ENCODE data around the gene WSCD2. TPM values are rescaled to one million over a fixed set of nuclear protein-coding genes. Genes with fewer than 3 reads are reported as not detected.

The WSCD2 gene
- total RNA-seq, 2 experiments from 2014 or later, result not detected

DNA sequence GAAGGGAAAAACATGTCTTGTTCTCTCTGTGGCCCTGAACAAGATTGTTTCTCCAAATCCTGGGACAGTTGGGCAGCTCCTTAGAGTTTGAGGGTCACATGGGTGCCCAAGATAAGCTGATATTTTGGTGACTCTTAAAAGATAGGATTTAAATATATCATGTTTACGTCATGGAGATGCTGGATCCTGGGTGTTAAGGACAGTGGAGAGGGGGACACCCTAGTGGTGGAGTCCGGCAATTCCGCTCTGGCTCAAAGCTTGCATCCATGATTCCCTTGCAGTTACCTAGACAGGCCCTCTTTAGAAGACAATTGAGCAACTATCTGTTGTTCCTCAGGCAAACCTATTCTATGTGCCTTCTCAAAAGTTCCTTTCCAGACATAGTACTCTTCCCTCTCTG, 108.2 kb downstream of the WSCD2 start:
- no peak overlapping the region for H2AFZ ChIP-seq (ENCODE audit: low read length)
- no peak overlapping the region for H3K4me2 ChIP-seq (ENCODE audit: low read length)
- no TSS peak for BruUV-seq (replicated peaks)
- no peaks in the 10 kb centered on the region for H3K9me2 ChIP-seq (ENCODE audit: insufficient read depth, low read length)
- H3K79me2 ChIP-seq (ENCODE audit: insufficient read depth, low read depth, low read length), result no peaks in the 10 kb centered on the region
- H4K20me1 ChIP-seq (ENCODE audit: insufficient read depth, low read length), result no peaks in the 10 kb centered on the region
- TF ChIP-seq, protein P1, sequence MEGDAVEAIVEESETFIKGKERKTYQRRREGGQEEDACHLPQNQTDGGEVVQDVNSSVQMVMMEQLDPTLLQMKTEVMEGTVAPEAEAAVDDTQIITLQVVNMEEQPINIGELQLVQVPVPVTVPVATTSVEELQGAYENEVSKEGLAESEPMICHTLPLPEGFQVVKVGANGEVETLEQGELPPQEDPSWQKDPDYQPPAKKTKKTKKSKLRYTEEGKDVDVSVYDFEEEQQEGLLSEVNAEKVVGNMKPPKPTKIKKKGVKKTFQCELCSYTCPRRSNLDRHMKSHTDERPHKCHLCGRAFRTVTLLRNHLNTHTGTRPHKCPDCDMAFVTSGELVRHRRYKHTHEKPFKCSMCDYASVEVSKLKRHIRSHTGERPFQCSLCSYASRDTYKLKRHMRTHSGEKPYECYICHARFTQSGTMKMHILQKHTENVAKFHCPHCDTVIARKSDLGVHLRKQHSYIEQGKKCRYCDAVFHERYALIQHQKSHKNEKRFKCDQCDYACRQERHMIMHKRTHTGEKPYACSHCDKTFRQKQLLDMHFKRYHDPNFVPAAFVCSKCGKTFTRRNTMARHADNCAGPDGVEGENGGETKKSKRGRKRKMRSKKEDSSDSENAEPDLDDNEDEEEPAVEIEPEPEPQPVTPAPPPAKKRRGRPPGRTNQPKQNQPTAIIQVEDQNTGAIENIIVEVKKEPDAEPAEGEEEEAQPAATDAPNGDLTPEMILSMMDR (conservative IDR thresholded peaks at IDR 0.05; ENCODE audit: low read length), result peak; percentile 43; the same call in 1 of the 2 replicates
- no peak for TF ChIP-seq EZH2phosphoT487 (IDR thresholded peaks at IDR 0.05; ENCODE audit: borderline replicate concordance, low read depth, low read length)
- H3K4me3 ChIP-seq (ENCODE audit: low read depth, low read length, poor library complexity, severe bottlenecking), result no peak overlapping the region
- CTCF ChIA-PET (ENCODE audit: unreplicated experiment), result no interaction called here
- H3K9me3 ChIP-seq (ENCODE audit: low read length), result no peaks in the 10 kb centered on the region
- no peaks in the 10 kb centered on the region for H3K36me3 ChIP-seq (ENCODE audit: insufficient read depth, low read length)
- H3K4me1 ChIP-seq (ENCODE audit: insufficient read depth, low read length, poor library complexity, severe bottlenecking), result no peaks in the 10 kb centered on the region
- DNase-seq (ENCODE audit: low spot score), result no peak
- POLR2A ChIA-PET, result no interaction called here
- no peak overlapping the region for H3K27ac ChIP-seq (ENCODE audit: low read depth, low read length, poor library complexity, severe bottlenecking)
- intact Hi-C loops (cut with micrococcal nuclease; ENCODE audit: unreplicated experiment), result no loop called here

DNA sequence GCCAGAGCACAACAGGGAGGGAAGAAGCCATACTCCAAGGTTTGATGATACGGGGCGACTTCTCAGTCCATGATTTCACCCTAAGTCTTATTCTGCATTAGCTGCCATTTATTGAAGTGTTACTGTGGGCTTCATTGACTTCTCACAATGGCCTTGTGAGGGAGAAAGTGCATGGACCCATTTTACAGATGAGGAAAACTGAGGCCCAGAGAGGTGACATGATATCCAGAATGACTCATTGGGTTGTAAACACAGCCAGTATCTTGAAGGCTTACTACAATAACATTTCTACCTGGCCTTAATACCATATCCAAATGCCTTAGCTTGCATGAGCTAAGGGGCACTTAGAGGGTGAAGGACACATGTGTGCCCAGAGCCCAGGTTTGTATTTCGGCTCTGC, 109.4 kb downstream of the WSCD2 start:
- no peak overlapping the region for H3K4me2 ChIP-seq (ENCODE audit: low read length)
- TF ChIP-seq EZH2phosphoT487 (IDR thresholded peaks at IDR 0.05; ENCODE audit: borderline replicate concordance, low read depth, low read length), result no peak
- TF ChIP-seq, protein P1 (conservative IDR thresholded peaks at IDR 0.05; ENCODE audit: low read length), result no peak
- no TSS peak for BruUV-seq (replicated peaks)
- H3K36me3 ChIP-seq (ENCODE audit: insufficient read depth, low read length), result no peaks in the 10 kb centered on the region
- no peaks in the 10 kb centered on the region for H3K9me2 ChIP-seq (ENCODE audit: insufficient read depth, low read length)
- no peaks in the 10 kb centered on the region for H3K4me1 ChIP-seq (ENCODE audit: insufficient read depth, low read length, poor library complexity, severe bottlenecking)
- no peak overlapping the region for H2AFZ ChIP-seq (ENCODE audit: low read length)
- intact Hi-C loops (cut with micrococcal nuclease; ENCODE audit: unreplicated experiment), result no loop called here
- ChIA-PET CTCF (ENCODE audit: unreplicated experiment) (no interaction called here), POLR2A (no interaction called here)
- H4K20me1 ChIP-seq (ENCODE audit: insufficient read depth, low read length), result no peaks in the 10 kb centered on the region
- no peak overlapping the region for H3K27ac ChIP-seq (ENCODE audit: low read depth, low read length, poor library complexity, severe bottlenecking)
- H3K9me3 ChIP-seq (ENCODE audit: low read length), result no peaks in the 10 kb centered on the region
- no peaks in the 10 kb centered on the region for H3K79me2 ChIP-seq (ENCODE audit: insufficient read depth, low read depth, low read length)
- no peak for DNase-seq (ENCODE audit: low spot score)
- no peak overlapping the region for H3K4me3 ChIP-seq (ENCODE audit: low read depth, low read length, poor library complexity, severe bottlenecking)

DNA sequence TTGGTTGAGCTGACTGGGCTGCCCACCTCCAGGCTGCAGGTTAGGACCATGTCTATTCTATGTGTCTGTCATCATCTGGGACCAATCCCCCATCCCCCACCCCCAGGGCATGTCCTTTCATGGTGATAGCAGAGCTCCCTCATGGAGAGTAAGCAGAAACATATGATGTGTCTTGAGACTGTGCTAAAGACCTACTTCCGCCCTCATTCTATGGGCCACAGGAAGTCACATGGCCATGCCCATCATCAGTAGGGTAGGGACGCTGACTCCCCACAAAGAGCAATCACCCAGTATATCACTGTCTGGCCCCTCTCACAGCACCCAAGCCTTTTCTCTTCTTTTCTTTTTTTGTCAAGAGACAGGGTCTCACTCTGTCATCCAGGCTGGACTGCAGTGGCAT, 110.3 kb downstream of the WSCD2 start:
- Histone ChIP-seq H3K4me3 (ENCODE audit: low read depth, low read length, poor library complexity, severe bottlenecking) (no peak overlapping the region), H3K9me3 (ENCODE audit: low read length) (no peaks in the 10 kb centered on the region), H3K27ac (ENCODE audit: low read depth, low read length, poor library complexity, severe bottlenecking) (no peak overlapping the region), H3K4me1 (ENCODE audit: insufficient read depth, low read length, poor library complexity, severe bottlenecking) (no peaks in the 10 kb centered on the region), H4K20me1 (ENCODE audit: insufficient read depth, low read length) (no peaks in the 10 kb centered on the region), H2AFZ (ENCODE audit: low read length) (no peak overlapping the region), H3K36me3 (ENCODE audit: insufficient read depth, low read length) (no peaks in the 10 kb centered on the region), H3K9me2 (ENCODE audit: insufficient read depth, low read length) (no peaks in the 10 kb centered on the region), H3K4me2 (ENCODE audit: low read length) (no peak overlapping the region), H3K79me2 (ENCODE audit: insufficient read depth, low read depth, low read length) (no peaks in the 10 kb centered on the region)
- ChIA-PET POLR2A (interaction anchor here (0.5 kb wide), 1 partner anchor 144 kb away, joined by 5 read pairs; no protein-coding TSS in a partner anchor), CTCF (ENCODE audit: unreplicated experiment) (no interaction called here)
- TF ChIP-seq, protein P1 (conservative IDR thresholded peaks at IDR 0.05; ENCODE audit: low read length), result no peak
- TF ChIP-seq EZH2phosphoT487 (IDR thresholded peaks at IDR 0.05; ENCODE audit: borderline replicate concordance, low read depth, low read length), result no peak
- BruUV-seq (replicated peaks), result no TSS peak
- intact Hi-C loops (cut with micrococcal nuclease; ENCODE audit: unreplicated experiment), result no loop called here
- no peak for DNase-seq (ENCODE audit: low spot score)
